IMR-90 (cell line): ENCODE results near the gene ACYP1. TPM values are rescaled to one million over a fixed set of nuclear protein-coding genes. Genes with fewer than 3 reads are reported as not detected.

Source experiments
- ATAC-seq: fragments of 200-7000 bp; cut with Tn5 transposase; 2 replicates; pipeline ENCODE4 v1.9.1; 2020; ENCODE audit warnings: low read depth, mild to moderate bottlenecking, moderate library complexity
- BruUV-seq: library from RNA; stranded (reverse); fragments of 400-500 nt; replicated peaks from 2 replicates; lab custom pipeline; 2021; lab: Mats Ljungman, UMichigan
- CTCF ChIA-PET: fragments of 300-600 bp; formaldehyde crosslinking; extraction: SDS; loops from one replicate; lab custom pipeline; 2021; ENCODE audit warnings: antibody characterized with exemption; lab: Yijun Ruan, JAX
- POLR2A ChIA-PET: fragments of 300-600 bp; sonication (Branson Sonifier 250); formaldehyde crosslinking; loops from one replicate; lab custom pipeline; 2022; ENCODE audit warnings: antibody characterized with exemption; ENCODE audit not compliant: unreplicated experiment; lab: Charles Lee
- DNase-seq: peaks from one replicate; pipeline ENCODE4 v3.0.0; 2013
- H2AFZ ChIP-seq: replicated peaks from 2 replicates; pipeline ENCODE3; 2013; ENCODE audit warnings: low read length, mild to moderate bottlenecking; ENCODE audit not compliant: poor library complexity
- H2AK5ac ChIP-seq: 2 replicates; pipeline ENCODE4 v1.6.1; 2013; ENCODE audit warnings: low read depth, low read length, inconsistent platforms
- H2AK9ac ChIP-seq: replicated peaks from 2 replicates; pipeline ENCODE3; 2013; ENCODE audit warnings: mild to moderate bottlenecking, low read depth, low read length, moderate library complexity; ENCODE audit not compliant: poor library complexity
- H2BK120ac ChIP-seq: 2 replicates; pipeline ENCODE4 v1.6.1; 2013; ENCODE audit warnings: low read depth, low read length, inconsistent platforms
- H2BK15ac ChIP-seq: 3 replicates; pipeline ENCODE4 v1.6.1; 2013; ENCODE audit warnings: low read depth, low read length, inconsistent platforms
- H2BK20ac ChIP-seq: 2 replicates; pipeline ENCODE4 v1.6.1; 2013; ENCODE audit warnings: low read depth, mild to moderate bottlenecking, inconsistent platforms, low read length, moderate library complexity
- H2BK5ac ChIP-seq: 2 replicates; pipeline ENCODE4 v1.6.1; 2013; ENCODE audit warnings: mild to moderate bottlenecking, low read depth, low read length, inconsistent platforms; ENCODE audit not compliant: poor library complexity, severe bottlenecking
- H3K14ac ChIP-seq: replicated peaks from 2 replicates; pipeline ENCODE4 v1.6.1; 2013; ENCODE audit warnings: low read depth, low read length, inconsistent platforms
- H3K18ac ChIP-seq: 2 replicates; pipeline ENCODE4 v1.6.1; 2013; ENCODE audit warnings: low read depth, low read length, control low read depth
- H3K23ac ChIP-seq: 2 replicates; pipeline ENCODE4 v1.6.1; 2013; ENCODE audit warnings: low read depth, low read length, inconsistent platforms
- H3K27ac ChIP-seq: 2 replicates; pipeline ENCODE4 v1.5.1; 2013; ENCODE audit warnings: mild to moderate bottlenecking, control low read depth, low read length; ENCODE audit not compliant: insufficient read depth
- H3K27me3 ChIP-seq: 2 replicates; pipeline ENCODE4 v1.6.1; 2013; ENCODE audit warnings: low read length; ENCODE audit not compliant: control insufficient read depth, insufficient read depth
- H3K36me3 ChIP-seq: 2 replicates; pipeline ENCODE4 v1.6.1; 2013; ENCODE audit warnings: low read length, mixed read lengths; ENCODE audit not compliant: control insufficient read depth, insufficient read depth
- H3K4ac ChIP-seq: 2 replicates; pipeline ENCODE4 v1.6.1; 2013; ENCODE audit warnings: low read depth, low read length, inconsistent platforms
- H3K4me1 ChIP-seq: 2 replicates; pipeline ENCODE4 v1.6.1; 2013; ENCODE audit warnings: low read length, mixed read lengths; ENCODE audit not compliant: control insufficient read depth, insufficient read depth
- H3K4me2 ChIP-seq: 2 replicates; pipeline ENCODE4 v1.6.1; 2013; ENCODE audit warnings: low read depth, mild to moderate bottlenecking, control low read depth, low read length, moderate library complexity
- H3K4me3 ChIP-seq: 2 replicates; pipeline ENCODE4 v1.5.1; 2013; ENCODE audit warnings: low read depth, mild to moderate bottlenecking, control low read depth, low read length, moderate library complexity; ENCODE audit not compliant: insufficient read depth
- H3K56ac ChIP-seq: 2 replicates; pipeline ENCODE4 v1.6.1; 2013; ENCODE audit warnings: low read length, inconsistent platforms; ENCODE audit not compliant: insufficient read depth; ENCODE audit errors: extremely low read depth
- H3K79me1 ChIP-seq, 2 experiments: 2 replicates each; pipeline ENCODE4 v1.6.1; 2013; ENCODE audit warnings: low read length in 2 of 2, inconsistent platforms in 1 of 2, low read depth in 1 of 2
- H3K9ac ChIP-seq: 2 replicates; pipeline ENCODE4 v1.6.1; 2013; ENCODE audit warnings: low read depth, low read length, control low read depth
- H3K9me1 ChIP-seq: 2 replicates; pipeline ENCODE4 v1.6.1; 2013; ENCODE audit warnings: low read length, inconsistent platforms; ENCODE audit not compliant: insufficient read depth
- H3K9me3 ChIP-seq: 2 replicates; pipeline ENCODE4 v1.6.1; 2013; ENCODE audit warnings: low read length; ENCODE audit not compliant: control insufficient read depth, insufficient read depth
- H4K20me1 ChIP-seq: 2 replicates; pipeline ENCODE4 v1.6.1; 2013; ENCODE audit warnings: low read length, inconsistent platforms; ENCODE audit not compliant: insufficient read depth
- H4K5ac ChIP-seq: 2 replicates; pipeline ENCODE4 v1.6.1; 2013; ENCODE audit warnings: mild to moderate bottlenecking, low read depth, low read length, control low read depth
- H4K8ac ChIP-seq, 2 experiments: 2 replicates each; pipeline ENCODE4 v1.6.1; 2013; ENCODE audit warnings: low read depth in 2 of 2, low read length in 2 of 2, control low read depth in 1 of 2, inconsistent platforms in 1 of 2
- H4K91ac ChIP-seq: 2 replicates; pipeline ENCODE4 v1.6.1; 2013; ENCODE audit warnings: low read depth, low read length, inconsistent platforms; ENCODE audit not compliant: insufficient read depth
- BHLHE40 ChIP-seq: fragments of 150-350 bp; IDR thresholded peaks from 2 replicates; pipeline ENCODE4 v1.6.1; 2016; ENCODE audit warnings: mild to moderate bottlenecking, low read depth, low read length
- CHD1 ChIP-seq: IDR thresholded peaks from 2 replicates; pipeline ENCODE4 v1.6.1; 2012; ENCODE audit warnings: low read depth, low read length, improper control_type of control experiment
- CTCF ChIP-seq: conservative IDR thresholded peaks from 2 replicates; pipeline ENCODE4 v1.5.1; 2012; ENCODE audit warnings: mild to moderate bottlenecking, low read depth, low read length, improper control_type of control experiment
- MAZ ChIP-seq: IDR thresholded peaks from 2 replicates; pipeline ENCODE4 v1.6.1; 2012; ENCODE audit warnings: low read depth, mild to moderate bottlenecking, low read length, improper control_type of control experiment, moderate library complexity, borderline replicate concordance
- NFE2L2 ChIP-seq: fragments of 150-350 bp; IDR thresholded peaks from 2 replicates; pipeline ENCODE4 v1.6.1; 2016; ENCODE audit warnings: low read depth, mild to moderate bottlenecking, low read length
- POLR2A ChIP-seq: IDR thresholded peaks from 2 replicates; pipeline ENCODE4 v1.6.1; 2012; ENCODE audit warnings: mild to moderate bottlenecking, low read depth, low read length
- RCOR1 ChIP-seq: IDR thresholded peaks from 2 replicates; pipeline ENCODE4 v1.6.1; 2012; ENCODE audit warnings: mild to moderate bottlenecking, low read length, improper control_type of control experiment; ENCODE audit not compliant: insufficient replicate concordance
- SMC3 ChIP-seq: fragments of 150-350 bp; IDR thresholded peaks from 2 replicates; pipeline ENCODE4 v1.6.1; 2016; ENCODE audit warnings: low read depth, mild to moderate bottlenecking, antibody characterized with exemption, low read length, moderate library complexity
- WGBS, 2 experiments: methylation state at CpG; one replicate each; pipeline versions ENCODE4 v1.1.5 to v1.1.7; 2013; ENCODE audit warnings: missing lambda C conversion rate in 2 of 2; ENCODE audit not compliant: insufficient read length in 1 of 2; ENCODE audit errors: extremely low coverage in 2 of 2; 5-methylcytosine and 5-hydroxymethylcytosine counted together
- dilution Hi-C: fragments of 300-500 bp; cut with HindIII; formaldehyde crosslinking; loops from one replicate; pipeline ENCODE4 v1.14.3; 2018; ENCODE audit warnings: low sequenced_read_pairs; ENCODE audit not compliant: unreplicated experiment
- in situ Hi-C: fragments of 300-500 bp; cut with MboI; formaldehyde crosslinking; loops from 3 replicates; pipeline ENCODE4 v1.14.3; 2019; ENCODE audit warnings: low sequenced_read_pairs, inconsistent platforms, mixed read lengths
- intact Hi-C: fragments of 100-400 bp; cut with micrococcal nuclease; formaldehyde crosslinking; loops from 2 replicates; pipeline ENCODE4 v1.10.0; 2022
- polyA plus RNA-seq, 3 experiments: library from polyadenylated mRNA; depleted of rRNA; stranded (reverse); fragments of >200 nt; gene quantifications; 2 replicates each; pipeline ENCODE4 v1.2.3, GENCODE V29; 2012; ENCODE audit warnings: low replicate concordance in 1 of 3
- total RNA-seq: library from RNA; depleted of rRNA; stranded (reverse); fragments of >200 nt; gene quantifications from 2 replicates; pipeline ENCODE4 v1.2.3, GENCODE V29; 2012

ACYP1 gene
- total and polyA plus RNA-seq, 2 of the 4 experiments (the other 2 are of a cell fraction): 4.1 to 24.0 TPM

DNA sequence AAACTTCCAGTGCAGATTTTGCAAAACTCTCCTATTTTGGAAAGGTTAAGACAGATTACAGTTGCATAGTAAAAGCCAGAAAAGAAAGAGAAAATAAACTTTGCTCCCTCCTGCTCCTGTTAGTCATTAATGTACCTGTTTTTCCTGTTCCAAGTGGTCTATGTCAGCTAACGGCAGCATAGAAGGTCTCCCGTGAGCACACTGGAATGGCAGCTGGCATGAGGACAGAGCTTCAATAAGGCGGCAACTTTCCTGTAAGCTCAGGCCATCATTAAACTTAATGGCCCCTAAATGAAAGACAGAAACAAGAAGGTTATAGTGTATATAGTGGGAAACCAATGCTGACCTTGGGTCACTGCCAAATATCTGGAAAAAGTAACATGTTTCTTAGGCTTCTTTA, 45.1 kb downstream of the ACYP1 start:
- no peak overlapping the region for H3K27ac ChIP-seq
- TF ChIP-seq BHLHE40 (no peak), SMC3 (no peak), NFE2L2 (no peak), CHD1 (no peak), RCOR1 (no peak), CTCF (no peak), MAZ (no peak), POLR2A (no peak)
- H3K36me3 ChIP-seq: peaks cover 14% of the 10 kb centered on the region
- no peaks in the 10 kb centered on the region for H3K9me3 ChIP-seq
- no peak overlapping the region for H3K4me2 ChIP-seq
- H3K9me1 ChIP-seq: no peaks in the 10 kb centered on the region; the same call in 1 of the 2 replicates
- no peaks in the 10 kb centered on the region for H3K27me3 ChIP-seq
- WGBS, 2 experiments: no CpG with 5 or more reads among the region's 3 CpGs
- H3K18ac ChIP-seq: no peak overlapping the region
- no peak overlapping the region for H3K56ac ChIP-seq
- H2BK120ac ChIP-seq: no peak overlapping the region
- H4K5ac ChIP-seq: no peak overlapping the region
- no peak overlapping the region for H4K91ac ChIP-seq
- ATAC-seq (no peak), DNase-seq (no peak)
- no peaks in the 10 kb centered on the region; a peak in 1 of 4 replicates for H3K79me1 ChIP-seq
- H2BK15ac ChIP-seq: no peak overlapping the region
- no TSS peak for BruUV-seq
- peaks cover 2% of the 10 kb centered on the region; the same call in 1 of the 2 replicates for H3K4me1 ChIP-seq
- POLR2A ChIA-PET: no interaction called here
- intact Hi-C loops (no loop called here), in situ Hi-C loops (no loop called here), dilution Hi-C loops (no loop called here)
- H2AK5ac ChIP-seq: no peak overlapping the region
- no peak overlapping the region for H2BK20ac ChIP-seq
- CTCF ChIA-PET: no interaction called here
- no peak overlapping the region for H3K23ac ChIP-seq
- no peak overlapping the region for H3K4me3 ChIP-seq
- no peak overlapping the region for H2BK5ac ChIP-seq
- H3K9ac ChIP-seq: no peak overlapping the region
- H4K8ac ChIP-seq: no peak overlapping the region
- H4K20me1 ChIP-seq: no peaks in the 10 kb centered on the region
- no peak overlapping the region for H3K4ac ChIP-seq
- no peak overlapping the region for H2AK9ac ChIP-seq
- H3K14ac ChIP-seq: no peak overlapping the region
- no peak overlapping the region for H2AFZ ChIP-seq
